ENCODE results near the gene TTC39C. TPM values are rescaled to one million over a fixed set of nuclear protein-coding genes. Genes with fewer than 3 reads are reported as not detected.

The TTC39C gene
- polyA plus RNA-seq, 3 donors: 4.3 to 29.5 (median 8.3) TPM

- Histone ChIP-seq H3K9ac (ENCODE audit: insufficient read depth, low read length, poor library complexity, severe bottlenecking) (no peak overlapping the region), H3K27me3 (ENCODE audit: control insufficient read depth in 2 of 2, insufficient read depth in 2 of 2, low read length in 2 of 2) (no peaks in the 10 kb centered on the region), H4K20me1 (ENCODE audit: insufficient read depth, low read length) (peaks cover 27% of the 10 kb centered on the region), H3K27ac (ENCODE audit: low read depth in 1 of 2, low read length in 2 of 2) (peak overlapping the region; percentile 62 to 89), H3K79me2 (ENCODE audit: insufficient read depth, low read length) (peaks cover 100% of the 10 kb centered on the region), H3K36me3 (replicated peaks in 1 of 2; ENCODE audit: control insufficient read depth in 1 of 2, insufficient read depth in 2 of 2, low read length in 2 of 2) (no peaks in the 10 kb centered on the region), H3K9me3 (replicated peaks in 1 of 2; ENCODE audit: control insufficient read depth in 1 of 2, insufficient read depth in 1 of 2, low read length in 2 of 2) (no peaks in the 10 kb centered on the region), H3K4me1 (ENCODE audit: control insufficient read depth in 1 of 2, insufficient read depth in 2 of 2, low read length in 2 of 2) (peaks cover 52 to 60% of the 10 kb centered on the region in 2 donors), H2AFZ (ENCODE audit: insufficient read depth, low read depth, low read length, poor library complexity, severe bottlenecking) (peak overlapping the region; percentile 58), H3K4me2 (replicated peaks; ENCODE audit: extremely low read depth, low read length, poor library complexity, severe bottlenecking) (peak overlapping the region; percentile 65), H3K4me3 (replicated peaks in 1 of 3; ENCODE audit: low read depth in 2 of 3, low read length in 3 of 3) (peak overlapping the region in 2 of 3 experiments; percentile 33 to 60)
- H3K27me3 Mint-ChIP-seq (ENCODE audit: low read depth in 3 of 3): no peaks in the 10 kb centered on the region
- 46% methylated on average over 1 of the region's 3 CpGs for WGBS (ENCODE audit: insufficient coverage)
- H3K4me1 Mint-ChIP-seq: peaks cover 47% of the 10 kb centered on the region
- TF ChIP-seq CTCF (IDR thresholded peaks at IDR 0.05): no peak
- H3K4me3 Mint-ChIP-seq: peak overlapping the region; percentile 32 to 71
- peak overlapping the region; percentile 1 to 84 (median 70) for H3K27ac Mint-ChIP-seq
- intact Hi-C loops (cut with micrococcal nuclease): no loop called here
- peaks cover 2 to 9% of the 10 kb centered on the region in 2 donors for H3K36me3 Mint-ChIP-seq
- DNase-seq: peak; percentile 70 to 95 (median 83)
- no peaks in the 10 kb centered on the region for H3K9me3 Mint-ChIP-seq
Observed at GRCh38 chr18:24039671-24040070, 25.1 kb downstream of the TTC39C start.

- H3K27ac Mint-ChIP-seq: peak overlapping the region in 1 of 7 donors; percentile 81
Observed at GRCh38 chr18:24041691-24042090, 27.1 kb downstream of the TTC39C start.

More at GRCh38 chr18:24041691-24042090, 27.1 kb downstream of the TTC39C start:
- Histone ChIP-seq H3K79me2 (ENCODE audit: insufficient read depth, low read length) (peaks cover 96% of the 10 kb centered on the region), H3K4me3 (replicated peaks in 1 of 3; ENCODE audit: low read depth in 2 of 3, low read length in 3 of 3) (no peak overlapping the region), H3K36me3 (replicated peaks in 1 of 2; ENCODE audit: control insufficient read depth in 1 of 2, insufficient read depth in 2 of 2, low read length in 2 of 2) (no peaks in the 10 kb centered on the region), H3K9me3 (replicated peaks in 1 of 2; ENCODE audit: control insufficient read depth in 1 of 2, insufficient read depth in 1 of 2, low read length in 2 of 2) (no peaks in the 10 kb centered on the region), H3K4me2 (replicated peaks; ENCODE audit: extremely low read depth, low read length, poor library complexity, severe bottlenecking) (peak overlapping the region; percentile 65), H4K20me1 (ENCODE audit: insufficient read depth, low read length) (peaks cover 29% of the 10 kb centered on the region), H3K27me3 (ENCODE audit: control insufficient read depth in 2 of 2, insufficient read depth in 2 of 2, low read length in 2 of 2) (no peaks in the 10 kb centered on the region), H3K4me1 (ENCODE audit: control insufficient read depth in 1 of 2, insufficient read depth in 2 of 2, low read length in 2 of 2) (peaks cover 52 to 60% of the 10 kb centered on the region in 2 donors), H2AFZ (ENCODE audit: insufficient read depth, low read depth, low read length, poor library complexity, severe bottlenecking) (no peak overlapping the region), H3K9ac (ENCODE audit: insufficient read depth, low read length, poor library complexity, severe bottlenecking) (no peak overlapping the region), H3K27ac (ENCODE audit: low read depth in 1 of 2, low read length in 2 of 2) (peak overlapping the region in 1 of 2 donors; percentile 89)
- 0% methylated on average over 2 of the region's 4 CpGs for WGBS (ENCODE audit: insufficient coverage)
- Mint-ChIP-seq H3K4me1 (peaks cover 44% of the 10 kb centered on the region), H3K9me3 (no peaks in the 10 kb centered on the region), H3K4me3 (no peak overlapping the region), H3K36me3 (peaks cover 2 to 3% of the 10 kb centered on the region in 2 donors), H3K27me3 (ENCODE audit: low read depth in 3 of 3) (no peaks in the 10 kb centered on the region)
- intact Hi-C loops (cut with micrococcal nuclease): no loop called here
- peak in 1 of 3 donors; percentile 56 for DNase-seq
- no peak for TF ChIP-seq CTCF (IDR thresholded peaks at IDR 0.05)

All from CD14-positive monocyte (primary cell).